ENCODE results near the gene EXOC6B.
"Not testable (repeated sequence)": the region's sequence is repeated elsewhere in the genome, so short reads cannot be mapped to it uniquely, and the experiment has no call there.

The EXOC6B gene

DNA sequence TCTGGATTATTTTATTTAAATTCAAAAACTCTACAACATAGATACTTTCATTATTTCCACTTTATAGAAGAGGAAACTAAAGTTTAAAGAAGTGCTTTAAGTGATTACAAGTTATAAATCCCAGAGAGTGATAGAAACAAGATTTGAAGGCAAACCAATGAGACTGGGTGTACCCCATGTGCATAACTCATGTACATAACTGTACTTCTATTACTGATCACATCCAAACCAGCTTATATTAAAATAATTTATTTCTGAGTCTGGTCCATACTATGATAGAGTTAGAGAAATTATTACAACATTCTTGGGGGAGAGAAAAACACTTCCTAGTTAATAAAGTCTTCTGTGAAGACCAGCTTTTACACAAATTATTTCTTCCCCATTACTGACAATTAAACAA, 221.4 kb downstream of the EXOC6B start:
- no peak for DNase-seq (ENCODE audit: low read depth in 2 of 2)

DNA sequence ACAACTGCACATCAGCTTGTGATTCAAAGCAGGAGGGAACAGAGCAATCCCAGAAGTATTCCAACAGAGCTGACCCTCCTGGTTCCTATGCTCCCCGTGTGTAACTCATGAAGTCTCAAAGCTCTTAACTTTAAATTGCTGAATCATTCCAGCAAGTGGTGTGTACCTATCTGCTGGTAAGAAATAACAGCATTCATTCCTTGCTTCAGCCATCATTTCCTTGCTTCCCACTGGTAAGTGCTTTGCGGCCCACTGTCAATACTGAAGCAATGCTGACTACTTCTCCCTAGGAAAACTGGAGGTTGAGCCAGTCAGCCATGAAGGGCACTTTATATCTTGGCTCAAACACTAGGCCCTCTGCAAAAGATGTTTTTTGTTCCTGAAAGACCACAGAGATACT, 222.4 kb downstream of the EXOC6B start:
- DNase-seq (ENCODE audit: low read depth in 2 of 2) = no peak

DNA sequence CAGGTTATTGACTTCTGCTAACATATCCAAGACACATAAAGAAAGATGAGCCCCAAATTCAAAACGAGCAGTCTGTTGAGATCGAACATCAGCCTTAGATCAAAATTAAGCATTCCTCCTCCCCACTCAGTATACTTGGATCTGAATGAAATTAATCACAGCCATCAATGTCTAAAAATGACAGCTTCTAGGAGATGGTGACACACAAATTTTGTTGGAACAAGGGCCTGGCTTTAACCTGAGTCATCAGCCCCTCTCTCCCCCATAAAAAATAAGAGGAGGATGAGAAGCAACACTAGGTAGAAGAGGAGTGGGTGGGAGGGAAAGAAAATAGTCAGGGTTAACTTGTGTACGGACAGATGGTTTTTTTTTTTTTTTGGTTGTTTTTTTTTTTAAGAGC, 223.1 kb downstream of the EXOC6B start:
- no peak for DNase-seq (ENCODE audit: low read depth in 2 of 2)

DNA sequence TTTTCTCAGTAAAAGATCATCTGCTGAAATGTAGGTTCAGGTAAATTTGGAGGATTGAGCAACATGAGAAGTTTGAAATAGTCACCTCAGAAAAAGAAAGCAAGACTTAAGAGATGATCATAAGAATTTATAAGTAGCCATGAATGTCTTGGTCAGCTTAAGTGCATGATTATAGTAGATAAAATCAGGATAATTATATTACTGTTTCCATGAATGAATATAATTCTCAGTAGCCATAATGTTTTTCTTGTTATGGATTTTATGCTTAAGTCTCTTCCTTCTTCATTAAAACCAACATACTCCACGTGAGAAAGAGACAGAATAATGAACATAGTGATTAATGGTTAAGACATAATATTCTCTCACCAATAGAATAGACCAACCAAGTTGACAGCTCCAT, 223.7 kb downstream of the EXOC6B start:
- no peak for DNase-seq (ENCODE audit: low read depth in 2 of 2)

DNA sequence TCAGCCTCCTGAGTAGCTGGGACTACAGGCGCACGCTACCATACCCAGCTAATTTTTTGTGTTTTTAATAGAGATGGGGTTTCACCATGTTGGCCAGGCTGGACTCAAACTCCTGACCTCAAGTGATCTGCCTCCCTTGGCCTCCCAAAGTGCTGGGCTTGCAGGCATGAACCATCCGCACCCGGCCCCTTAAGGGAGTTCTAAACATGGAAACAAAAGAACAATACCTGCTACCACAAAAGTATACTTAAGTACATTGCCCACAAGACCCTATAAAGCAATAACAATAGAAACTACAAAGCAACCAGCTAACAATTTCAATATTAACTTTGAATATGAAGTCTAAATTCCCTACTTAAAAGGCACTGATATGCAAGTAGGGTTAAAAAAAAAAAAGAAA, 242.0 kb downstream of the EXOC6B start:
- not testable (repeated sequence) for DNase-seq (ENCODE audit: low read depth in 2 of 2)

DNA sequence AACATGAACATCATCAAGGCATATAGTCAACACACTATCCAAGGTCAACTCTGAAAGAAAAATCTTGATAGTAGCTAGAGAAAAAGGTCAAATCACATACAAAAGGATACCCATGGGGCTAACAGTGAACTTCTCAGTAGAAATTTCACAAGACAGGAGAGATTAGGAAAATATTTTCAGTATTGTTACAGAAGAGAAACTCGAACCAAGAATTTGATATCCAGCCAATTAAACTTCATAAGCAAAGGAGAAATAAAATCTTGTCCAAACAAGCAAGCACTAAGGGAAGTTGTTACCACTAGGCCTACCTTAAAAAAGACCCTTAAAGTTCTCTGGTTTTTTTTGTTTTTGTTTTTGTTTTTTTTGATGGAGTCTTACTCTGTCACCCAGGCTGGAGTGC, 242.5 kb downstream of the EXOC6B start:
- DNase-seq (ENCODE audit: low read depth in 2 of 2) = no peak

DNA sequence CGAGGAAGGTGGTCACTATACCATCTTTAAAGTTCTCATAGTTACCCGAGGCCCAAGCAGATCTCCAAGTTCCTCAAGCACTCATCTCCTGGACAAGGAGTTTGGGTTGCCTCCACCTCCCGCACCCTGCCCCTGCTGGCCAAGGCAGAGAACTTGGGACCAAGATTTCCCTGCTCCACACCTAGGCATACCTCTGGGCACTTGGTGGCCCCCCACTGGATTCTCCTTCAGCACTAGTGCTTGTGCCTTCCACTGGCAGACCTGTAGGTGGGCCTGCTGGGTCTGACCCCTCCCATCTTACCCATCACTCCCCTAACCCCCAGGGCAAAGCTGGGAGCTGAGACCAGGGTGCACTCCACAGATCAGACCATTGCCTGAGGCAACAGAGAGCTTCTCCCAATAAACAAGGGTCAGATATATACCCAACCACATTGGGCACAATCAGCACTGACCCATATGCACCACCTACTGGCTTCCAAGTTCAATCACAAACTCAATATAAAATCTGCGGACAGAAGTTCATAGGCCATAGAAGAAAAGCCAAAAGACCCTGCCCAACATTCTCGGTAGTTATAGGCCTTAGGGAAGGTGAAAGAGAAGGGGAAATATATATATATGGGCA, 244.2 kb downstream of the EXOC6B start:
- no peak for DNase-seq (ENCODE audit: low read depth in 2 of 2)

DNA sequence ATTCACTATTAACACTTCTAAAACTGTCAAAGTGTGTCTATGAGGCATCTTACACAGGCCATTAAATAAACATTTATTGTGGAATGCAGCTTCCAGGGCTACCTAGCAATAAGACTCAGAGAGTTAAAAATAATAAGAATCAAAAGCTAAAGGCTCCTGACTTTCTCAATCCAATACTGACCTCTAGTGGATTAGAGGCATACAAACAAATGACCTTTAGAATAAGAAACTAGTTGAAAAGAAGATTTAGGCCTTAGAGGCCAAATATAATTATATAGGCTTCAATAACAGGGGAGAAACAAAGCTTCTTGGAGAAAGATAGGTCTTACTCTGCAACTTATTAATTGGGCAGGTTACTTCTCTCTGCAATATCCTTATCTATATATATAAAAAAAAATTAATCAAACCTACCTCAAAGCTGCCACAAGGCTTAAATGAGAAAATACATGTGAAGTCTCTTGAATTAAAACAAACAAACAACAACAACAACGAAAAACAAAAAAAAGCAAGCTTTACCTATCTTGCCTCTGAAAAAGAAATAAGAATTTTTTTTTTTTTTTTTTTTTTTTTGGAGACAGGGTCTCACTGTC, 246.1 kb downstream of the EXOC6B start:
- DNase-seq (ENCODE audit: low read depth in 2 of 2) = no peak

DNA sequence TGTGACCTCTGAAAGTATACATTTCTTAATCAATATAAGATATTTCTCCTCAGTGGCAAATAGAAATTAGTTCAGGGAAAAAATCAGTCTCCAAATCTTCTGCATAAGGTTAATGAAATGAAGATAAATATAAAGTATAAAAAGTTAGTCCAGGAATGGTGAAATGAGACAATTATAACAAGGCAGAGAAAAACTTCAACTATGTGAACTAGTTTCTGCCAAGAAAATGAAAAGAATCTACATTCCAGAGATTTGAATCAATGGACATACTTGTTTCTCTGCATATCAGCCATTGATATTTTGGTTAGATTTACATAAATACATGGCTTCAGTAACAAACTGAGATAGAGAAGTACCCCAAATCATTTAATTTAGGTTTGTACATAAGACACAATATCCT, 249.0 kb downstream of the EXOC6B start:
- DNase-seq (ENCODE audit: low read depth in 2 of 2) = no peak

DNA sequence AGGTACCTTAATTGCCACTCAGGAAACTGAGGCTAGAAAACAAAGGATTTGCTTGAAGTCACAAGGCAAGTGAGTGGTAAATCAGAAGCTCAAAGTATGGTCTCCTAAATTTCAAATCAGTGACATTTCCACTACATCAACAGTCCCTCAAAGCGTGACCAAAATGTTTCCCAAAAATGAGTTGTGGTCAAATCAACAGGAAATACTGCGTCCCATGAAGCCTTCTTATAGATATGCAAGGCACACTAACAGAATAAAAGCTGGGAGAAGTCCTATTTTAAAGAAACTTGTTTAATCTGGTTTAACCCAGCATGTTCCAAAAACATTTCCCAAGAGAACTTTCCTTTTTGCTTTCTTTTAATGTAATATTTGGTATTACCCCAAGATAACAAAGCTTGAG, 249.4 kb downstream of the EXOC6B start:
- no peak for DNase-seq (ENCODE audit: low read depth in 2 of 2)

DNA sequence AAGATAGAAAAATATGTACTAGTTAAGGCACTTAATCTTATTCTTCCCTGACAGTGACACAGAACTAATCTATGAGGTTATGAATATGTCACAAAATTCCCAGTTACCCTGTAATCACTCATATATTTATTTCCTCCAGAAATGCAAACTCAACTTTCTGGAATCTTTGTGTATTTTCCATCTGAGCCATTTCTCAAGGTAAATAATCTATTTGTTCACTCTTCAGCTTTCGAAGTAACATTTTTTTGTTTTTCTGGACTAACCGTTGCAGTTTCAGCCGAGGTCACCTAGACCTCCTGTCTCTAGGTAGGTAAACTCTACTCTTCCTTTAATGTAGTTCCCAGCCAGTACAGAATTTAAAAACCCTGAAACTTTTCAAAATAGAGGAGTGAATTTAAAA, 250.9 kb downstream of the EXOC6B start:
- no peak for DNase-seq (ENCODE audit: low read depth in 2 of 2)

DNA sequence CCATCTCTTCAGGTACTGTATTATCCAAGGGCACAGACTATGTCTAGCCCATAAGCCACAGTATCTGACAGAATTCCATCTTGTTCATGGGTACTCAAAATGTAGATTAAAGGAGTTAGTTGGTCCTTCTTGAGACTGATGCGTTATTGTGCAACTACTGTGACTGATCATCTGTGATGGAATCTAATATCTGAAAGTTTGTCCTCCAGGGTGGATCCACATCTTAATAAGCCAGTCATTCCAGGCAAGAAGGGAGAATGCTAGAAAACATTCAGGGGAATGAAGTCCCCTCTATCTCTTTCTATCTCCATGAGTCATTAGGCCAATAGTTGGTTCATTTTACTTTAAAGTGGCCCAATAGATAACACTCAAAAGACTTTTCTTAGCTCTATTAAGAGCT, 252.6 kb downstream of the EXOC6B start:
- no peak for DNase-seq (ENCODE audit: low read depth in 2 of 2)

DNA sequence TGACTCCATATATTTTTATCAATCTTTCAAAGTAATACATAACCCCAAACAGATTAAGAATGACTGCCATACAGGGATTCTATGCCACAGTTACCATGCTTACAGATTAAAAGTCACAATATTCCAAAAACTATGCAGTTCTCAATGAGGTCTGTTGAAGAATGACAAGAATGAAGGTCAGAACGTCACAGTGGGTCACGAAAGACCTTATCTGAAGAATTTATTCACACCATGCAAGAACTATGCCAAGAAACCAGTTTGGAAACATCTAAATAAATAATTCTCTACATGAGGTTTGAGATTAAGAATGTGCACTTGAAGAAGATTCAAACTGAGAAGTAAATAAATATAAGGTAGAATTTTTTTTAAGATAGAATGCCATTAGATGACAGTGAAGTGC, 253.3 kb downstream of the EXOC6B start:
- DNase-seq (ENCODE audit: low read depth in 2 of 2) = no peak

DNA sequence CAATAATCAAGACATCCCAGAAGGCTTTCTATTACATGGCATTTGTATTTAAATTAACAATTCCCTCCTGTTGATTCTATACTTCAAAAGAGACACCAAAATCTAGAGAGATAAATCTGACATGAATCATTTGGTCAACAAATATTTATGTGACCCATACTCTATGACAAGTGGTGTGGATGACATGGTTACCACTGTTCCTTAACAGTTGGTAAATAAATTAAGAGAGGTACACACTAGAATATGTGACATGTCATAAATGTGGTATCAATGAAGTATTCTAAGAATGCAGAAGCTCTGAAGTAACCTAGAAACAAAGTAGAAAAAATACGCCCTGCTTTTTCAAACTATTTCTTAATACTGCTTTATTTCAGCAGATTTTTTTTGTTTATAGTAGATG, 255.4 kb downstream of the EXOC6B start:
- DNase-seq (ENCODE audit: low read depth in 2 of 2) = no peak

DNA sequence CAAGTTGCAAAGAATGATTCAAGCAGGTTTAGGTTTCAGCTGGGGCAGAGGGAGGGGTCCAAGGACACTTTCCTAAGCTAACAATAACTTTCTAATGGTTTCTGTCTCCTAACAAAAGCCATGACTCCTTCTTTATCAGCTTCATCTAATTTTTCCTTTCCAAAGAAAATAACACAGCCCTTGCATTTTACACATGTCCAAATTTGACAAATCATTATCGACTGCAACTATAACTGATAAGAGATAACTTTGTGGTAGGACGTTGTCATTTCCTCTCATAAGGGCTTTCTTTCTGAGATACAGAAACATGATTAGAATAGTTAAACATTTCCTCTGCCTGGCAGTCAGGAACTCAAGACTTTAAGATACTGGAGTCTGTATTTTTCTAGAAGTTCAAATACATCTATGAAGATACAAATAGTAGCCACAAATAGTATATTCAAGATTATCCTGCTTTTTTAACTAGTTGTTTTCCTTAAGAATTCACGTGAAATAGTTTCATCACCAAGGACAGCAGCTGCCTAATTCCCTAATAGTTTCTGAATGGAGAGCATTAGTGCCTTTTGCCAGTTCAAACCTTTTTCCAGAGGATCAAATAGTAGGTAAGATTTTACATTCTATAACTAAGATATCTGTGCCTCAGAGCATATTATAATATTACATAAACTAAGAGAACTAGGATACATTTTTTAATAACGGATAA, 263.2 kb downstream of the EXOC6B start:
- DNase-seq (ENCODE audit: low read depth in 2 of 2) = no peak

DNA sequence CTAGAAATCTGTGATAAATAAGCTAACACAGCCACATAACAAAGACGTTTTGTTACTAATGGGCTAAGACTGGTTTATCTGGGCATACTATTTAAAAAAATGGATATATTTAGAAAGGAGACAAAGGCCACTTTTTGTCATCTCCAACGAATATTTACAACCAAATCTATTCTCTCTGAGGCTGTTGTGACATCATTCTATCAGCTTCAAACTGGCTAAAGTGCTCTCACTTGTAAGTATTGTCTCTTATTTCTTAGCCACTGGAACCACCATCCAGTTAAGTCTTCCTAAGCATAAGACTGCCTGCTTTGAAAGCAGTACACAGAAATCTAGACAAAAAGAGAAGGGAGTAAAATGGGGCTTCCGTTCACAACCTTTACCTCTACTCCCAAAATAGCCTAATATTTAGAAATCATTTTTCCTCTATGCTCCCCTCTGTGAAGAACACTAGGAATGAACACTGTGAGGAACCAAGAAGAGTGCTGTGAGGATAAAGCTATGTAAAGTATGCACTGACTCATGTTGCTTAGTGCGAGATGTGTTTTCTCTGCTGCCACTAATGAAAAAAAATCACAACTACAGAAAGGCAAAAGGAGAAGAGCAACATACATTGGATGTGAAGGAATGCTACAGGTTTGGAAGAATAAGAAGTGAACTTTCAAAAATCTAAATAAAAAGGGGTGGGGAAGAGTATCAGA, 264.1 kb downstream of the EXOC6B start:
- no peak for DNase-seq (ENCODE audit: low read depth in 2 of 2)

DNA sequence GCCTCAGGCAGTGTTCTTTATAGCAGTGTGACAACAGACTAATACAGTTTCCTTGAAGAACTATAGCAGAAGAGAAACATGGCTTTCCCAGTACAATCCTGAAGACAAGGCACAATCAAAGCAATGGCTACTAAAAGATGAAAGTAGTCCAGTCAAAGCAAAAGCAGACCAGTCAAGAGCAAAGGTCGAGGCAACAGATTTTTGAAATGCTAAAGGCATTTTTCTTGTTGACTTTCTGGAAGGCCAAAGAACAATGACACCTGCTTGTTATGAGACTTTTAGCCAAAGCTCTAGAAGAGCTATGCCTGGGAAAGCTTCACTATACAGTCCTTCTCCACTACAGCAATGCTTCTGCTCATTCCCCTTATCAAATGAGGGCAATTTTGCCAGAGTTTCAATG, 269.9 kb downstream of the EXOC6B start:
- DNase-seq (ENCODE audit: low read depth in 2 of 2) = no peak

DNA sequence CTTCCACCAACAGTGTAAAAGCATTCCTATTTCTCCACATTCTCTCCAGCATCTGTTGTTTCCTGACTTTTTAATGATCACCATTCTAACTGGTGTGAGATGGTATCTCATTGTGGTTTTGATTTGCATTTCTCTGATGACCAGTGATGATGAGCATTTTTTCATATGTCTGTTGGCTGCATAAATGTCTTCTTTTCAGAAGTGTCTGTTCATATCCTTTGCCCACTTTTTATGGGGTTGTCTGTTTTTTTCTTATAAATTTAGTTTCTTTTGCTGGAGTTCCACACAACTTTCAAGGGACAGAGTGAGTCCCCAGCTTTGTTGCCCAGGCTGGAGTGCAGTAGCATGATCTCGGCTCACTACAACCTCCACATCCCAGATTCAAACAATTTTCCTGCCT, 270.5 kb downstream of the EXOC6B start:
- DNase-seq (ENCODE audit: low read depth in 2 of 2) = not testable (repeated sequence)

DNA sequence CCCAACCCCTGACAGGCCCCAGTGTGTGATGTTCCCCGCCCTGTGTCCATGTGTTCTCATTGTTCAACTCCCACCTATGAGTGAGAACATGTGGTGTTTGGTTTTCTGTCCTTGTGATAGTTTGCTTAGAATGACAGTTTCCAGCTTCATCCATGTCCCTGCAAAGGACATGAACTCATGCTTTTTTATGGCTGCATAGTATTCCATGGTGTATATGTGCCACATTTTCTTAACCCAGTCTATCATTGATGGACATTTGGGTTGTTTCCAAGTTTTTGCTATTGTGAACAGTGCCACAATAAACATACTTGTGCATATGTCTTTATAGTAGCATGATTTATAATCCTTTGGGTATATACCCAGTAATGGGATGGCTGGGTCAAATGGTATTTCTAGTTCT, 270.9 kb downstream of the EXOC6B start:
- not testable (repeated sequence) for DNase-seq (ENCODE audit: low read depth in 2 of 2)

DNA sequence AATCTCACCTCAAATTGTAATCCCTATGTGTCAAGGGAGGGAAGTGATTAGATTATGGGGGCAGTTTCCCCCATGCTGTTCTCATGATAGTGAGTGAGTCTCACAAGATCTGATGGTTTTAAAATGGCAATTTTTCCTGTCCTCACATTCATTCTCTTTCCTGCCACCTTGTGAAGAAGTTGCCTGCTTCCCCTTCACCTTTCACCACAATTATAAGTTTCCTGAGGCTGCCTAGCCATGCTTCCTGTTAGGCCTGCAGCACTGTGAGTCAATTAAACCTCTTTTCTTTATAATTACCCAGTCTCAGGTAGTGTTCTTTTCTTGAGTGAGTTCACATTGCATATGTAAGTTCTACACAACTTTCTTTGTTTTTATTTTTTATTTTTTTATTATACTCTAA, 271.5 kb downstream of the EXOC6B start:
- DNase-seq (ENCODE audit: low read depth in 2 of 2) = no peak

DNA sequence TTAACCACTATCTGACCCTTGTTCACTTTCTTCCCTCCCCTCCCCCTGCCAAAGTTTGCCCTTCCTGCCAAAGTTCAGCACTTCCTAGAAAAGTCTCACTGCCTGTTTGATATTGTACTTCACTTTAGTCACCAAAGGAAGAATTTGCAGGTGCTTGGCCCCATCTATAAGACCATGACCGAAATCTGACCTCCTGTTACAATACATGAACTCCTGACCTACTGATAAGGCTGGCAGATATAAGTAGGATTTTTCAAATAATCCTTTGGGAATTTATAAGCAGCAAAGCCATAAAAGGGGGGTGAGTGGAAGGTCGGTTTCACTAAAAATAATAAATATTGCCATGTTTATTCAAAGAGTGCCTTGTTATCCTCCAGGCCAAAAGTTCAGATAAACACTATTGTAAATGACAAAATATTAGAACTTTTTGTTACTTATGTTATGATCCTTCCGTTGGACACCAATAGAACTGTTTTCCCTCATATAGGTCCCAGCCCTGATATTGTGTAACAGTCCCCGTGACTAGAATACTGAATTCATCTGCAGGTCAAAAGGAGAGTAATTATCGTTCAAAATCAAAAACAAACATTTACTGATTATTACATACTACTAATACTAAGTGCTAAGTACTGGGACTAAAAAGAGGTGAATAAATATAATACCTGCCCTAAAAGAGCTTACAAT, 277.6 kb downstream of the EXOC6B start:
- DNase-seq (ENCODE audit: low read depth in 2 of 2) = no peak

DNA sequence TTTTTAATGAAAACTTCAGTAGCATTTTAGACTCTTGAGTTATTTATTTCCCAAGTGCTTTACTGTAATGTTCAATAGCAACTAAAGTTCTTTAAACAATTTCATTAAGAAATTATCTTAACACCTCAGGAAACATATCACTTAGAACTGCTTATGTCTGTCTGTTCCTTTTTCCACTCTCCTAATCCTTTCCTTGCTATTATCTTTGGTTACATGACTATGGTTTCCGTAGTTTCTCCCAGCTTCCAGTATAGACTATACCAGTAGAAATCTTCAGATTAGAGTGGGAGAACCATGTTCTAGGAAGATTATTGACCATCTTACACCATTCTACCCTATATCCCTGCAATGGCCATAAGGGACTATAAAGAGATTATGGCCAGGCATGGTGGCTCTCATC, 280.0 kb downstream of the EXOC6B start:
- DNase-seq (ENCODE audit: low read depth in 2 of 2) = no peak
